HCT116 (cell line): ENCODE results near the gene RAPGEF1. TPM values are rescaled to one million over a fixed set of nuclear protein-coding genes. Genes with fewer than 3 reads are reported as not detected.

Experiments
- ATAC-seq: fragments of 200-7000 bp; cut with Tn5 transposase; 2 replicates; pipeline ENCODE4 v1.9.1; 2020; ENCODE audit warnings: mild to moderate bottlenecking, moderate library complexity
- BruUV-seq: library from RNA; stranded (reverse); fragments of 400-500 nt; replicated peaks from 2 replicates; lab custom pipeline; 2021; lab: Mats Ljungman, UMichigan
- CTCF ChIA-PET: fragments of 300-600 bp; sonication (Branson Sonifier 250); formaldehyde crosslinking; loops from one replicate; lab custom pipeline; 2021; ENCODE audit warnings: antibody characterized with exemption; lab: Charles Lee
- POLR2A ChIA-PET: fragments of 300-600, 350-600 bp; sonication (Branson Sonifier 250); formaldehyde crosslinking; loops from one replicate; lab custom pipeline; 2021; ENCODE audit warnings: antibody characterized with exemption; lab: Charles Lee
- RAD21 ChIA-PET, 2 experiments: fragments of 300-600 bp; sonication (Branson Sonifier 250); formaldehyde crosslinking; loops; one replicate each; lab custom pipeline; 2023; ENCODE audit warnings: low total read pairs in 2 of 2; ENCODE audit not compliant: uncharacterized antibody in 2 of 2, unreplicated experiment in 2 of 2, low non-redundant PET in 1 of 2; lab: Charles Lee
- DNase-seq: peaks from one replicate; pipeline ENCODE4 v3.0.0-alpha.2; 2010; ENCODE audit warnings: low read depth, low spot score
- H2AFZ ChIP-seq: fragments of 200-600 bp; shearing (Covaris generic), sonication (generic); 2 replicates; pipeline ENCODE4 v1.6.1; 2017; ENCODE audit warnings: low read depth, mixed run types, mixed read lengths, antibody characterized with exemption, low read length; ENCODE audit not compliant: poor library complexity, severe bottlenecking
- H3K27ac ChIP-seq: 2 replicates; pipeline ENCODE4 v1.5.1; 2012; ENCODE audit warnings: low read depth, low read length
- H3K27me3 ChIP-seq: fragments of 200-600 bp; sonication (generic); 2 replicates; pipeline ENCODE4 v1.6.1; 2016; ENCODE audit warnings: mixed run types, low read length, mixed read lengths; ENCODE audit not compliant: insufficient read depth
- H3K36me3 ChIP-seq, 2 experiments: fragments of 200-500 bp in 1 of 2; fragments of 200-600 bp in 1 of 2; sonication (Bioruptor generic) in 1 of 2; sonication (generic) in 1 of 2; 2 replicates each; pipeline versions ENCODE4 v1.5.1 to v1.6.1; 2014 to 2016; ENCODE audit warnings: low read length in 2 of 2, inconsistent platforms in 1 of 2, mixed read lengths in 1 of 2, mixed run types in 1 of 2; ENCODE audit not compliant: insufficient read depth in 2 of 2, control insufficient read depth in 1 of 2
- H3K4me1 ChIP-seq, 2 experiments: fragments of 200-600 bp in 1 of 2; sonication (generic) in 1 of 2; 2 replicates each; pipeline versions ENCODE4 v1.5.1 to v1.6.1; 2012 to 2017; ENCODE audit warnings: low read length in 2 of 2, inconsistent platforms in 1 of 2, mild to moderate bottlenecking in 1 of 2, mixed read lengths in 1 of 2, mixed run types in 1 of 2, moderate library complexity in 1 of 2; ENCODE audit not compliant: insufficient read depth in 2 of 2, control insufficient read depth in 1 of 2
- H3K4me2 ChIP-seq: fragments of 200-600 bp; sonication (generic); 2 replicates; pipeline ENCODE4 v1.6.1; 2017; ENCODE audit warnings: mixed run types, low read length, mixed read lengths
- H3K4me3 ChIP-seq, 2 experiments: fragments of 200-600 bp in 1 of 2; sonication (generic) in 1 of 2; replicated peaks in 1 of 2; 2 replicates each; pipeline ENCODE4 v1.5.1; 2011 to 2016; ENCODE audit warnings: low read length in 2 of 2, control low read depth in 1 of 2, low read depth in 1 of 2, mild to moderate bottlenecking in 1 of 2, mixed read lengths in 1 of 2, mixed run types in 1 of 2
- H3K79me2 ChIP-seq: fragments of 200-600 bp; sonication (generic); 2 replicates; pipeline ENCODE4 v1.6.1; 2017; ENCODE audit warnings: mild to moderate bottlenecking, mixed run types, low read length, moderate library complexity, mixed read lengths; ENCODE audit not compliant: insufficient read depth
- H3K9ac ChIP-seq: fragments of 200-600 bp; sonication (generic); 2 replicates; pipeline ENCODE4 v1.6.1; 2016; ENCODE audit warnings: low read length, mixed read lengths
- H3K9me2 ChIP-seq: fragments of 200-600 bp; sonication (generic), shearing (Covaris generic); 2 replicates; pipeline ENCODE4 v1.6.1; 2017; ENCODE audit warnings: mixed run types, mild to moderate bottlenecking, moderate library complexity; ENCODE audit not compliant: insufficient read depth
- H3K9me3 ChIP-seq, 2 experiments: fragments of 200-500 bp in 1 of 2; fragments of 200-600 bp in 1 of 2; sonication (Bioruptor generic) in 1 of 2; sonication (generic) in 1 of 2; 2 replicates each; pipeline ENCODE4 v1.6.1; 2014 to 2017; ENCODE audit warnings: low read length in 2 of 2, mixed read lengths in 2 of 2, inconsistent platforms in 1 of 2, low read depth in 1 of 2, mild to moderate bottlenecking in 1 of 2, mixed run types in 1 of 2, moderate library complexity in 1 of 2; ENCODE audit not compliant: control insufficient read depth in 1 of 2, insufficient read depth in 1 of 2
- H4K20me1 ChIP-seq: fragments of 200-600 bp; sonication (generic), shearing (Covaris generic); 2 replicates; pipeline ENCODE4 v1.6.1; 2017; ENCODE audit warnings: mixed run types, mild to moderate bottlenecking, moderate library complexity; ENCODE audit not compliant: insufficient read depth
- CEBPB ChIP-seq: IDR thresholded peaks from 2 replicates; pipeline ENCODE4 v1.6.1; 2012; ENCODE audit warnings: low read depth
- EGR1 ChIP-seq: IDR thresholded peaks from 2 replicates; pipeline ENCODE4 v1.6.1; 2012; ENCODE audit warnings: low read depth
- EZH2 ChIP-seq: fragments of 200-600 bp; sonication (generic); IDR thresholded peaks from 2 replicates; pipeline ENCODE4 v1.6.1; 2017; ENCODE audit warnings: antibody characterized with exemption, mixed run types
- EZH2phosphoT487 ChIP-seq: fragments of 200-600 bp; IDR thresholded peaks from 2 replicates; pipeline ENCODE4 v1.6.1; 2018; ENCODE audit warnings: antibody characterized with exemption, borderline replicate concordance
- FOSL1 ChIP-seq: IDR thresholded peaks from 2 replicates; pipeline ENCODE4 v1.6.1; 2012; ENCODE audit warnings: low read depth
- JUND ChIP-seq: IDR thresholded peaks from 2 replicates; pipeline ENCODE4 v1.6.1; 2012
- POLR2A ChIP-seq: IDR thresholded peaks from 2 replicates; pipeline ENCODE4 v1.7.0; 2011; ENCODE audit warnings: borderline replicate concordance; ENCODE audit not compliant: insufficient read depth, insufficient read length; ENCODE audit errors: extremely low read depth
- POLR2AphosphoS5 ChIP-seq: IDR thresholded peaks from 2 replicates; pipeline ENCODE4 v1.6.1; 2011; ENCODE audit warnings: mild to moderate bottlenecking, low read depth, low read length, moderate library complexity
- RAD21 ChIP-seq: IDR thresholded peaks from 2 replicates; pipeline ENCODE4 v1.6.1; 2012; ENCODE audit warnings: low read depth, mild to moderate bottlenecking
- SIN3A ChIP-seq: IDR thresholded peaks from 2 replicates; pipeline ENCODE4 v1.6.1; 2012; ENCODE audit warnings: low read depth
- SP1 ChIP-seq: IDR thresholded peaks from 2 replicates; pipeline ENCODE4 v1.6.1; 2012; ENCODE audit warnings: low read depth
- SRF ChIP-seq: IDR thresholded peaks from 2 replicates; pipeline ENCODE4 v1.6.1; 2012; ENCODE audit warnings: low read depth
- TCF7L2 ChIP-seq: IDR thresholded peaks from 2 replicates; pipeline ENCODE4 v1.7.0; 2011; ENCODE audit warnings: borderline replicate concordance, inconsistent platforms; ENCODE audit not compliant: insufficient read depth, insufficient read length; ENCODE audit errors: extremely low read depth
- YY1 ChIP-seq: IDR thresholded peaks from 2 replicates; pipeline ENCODE4 v1.6.1; 2011; ENCODE audit warnings: low read length, low read depth, moderate library complexity, mild to moderate bottlenecking; ENCODE audit not compliant: insufficient replicate concordance; ENCODE audit errors: extremely low read depth
- ZNF274 ChIP-seq: fragments of 200-500 bp; sonication (Bioruptor generic); IDR thresholded peaks from 2 replicates; pipeline ENCODE4 v1.6.1; 2014; ENCODE audit warnings: mild to moderate bottlenecking, low read depth, low read length, inconsistent platforms
- intact Hi-C: fragments of 100-400 bp; cut with micrococcal nuclease; formaldehyde crosslinking; loops from 2 replicates; pipeline ENCODE4 v1.10.0; 2022
- total RNA-seq: library from RNA; stranded (reverse); gene quantifications from one replicate; pipeline ENCODE4 v1.2.1, GENCODE V29; 2021; ENCODE audit not compliant: unreplicated experiment
- TF ChIP-seq, protein P1 (sequence below): IDR thresholded peaks from 2 replicates; pipeline ENCODE4 v1.6.1; 2012
- TF ChIP-seq, protein P2 (sequence below), 3 experiments: fragments of 200-600 bp in 1 of 3; sonication (generic) in 1 of 3; IDR thresholded peaks in 2 of 3; conservative IDR thresholded peaks in 1 of 3; 2 replicates each; pipeline ENCODE4 v1.5.1; 2012 to 2017; ENCODE audit warnings: low read depth in 2 of 3, low read length in 2 of 3, antibody characterized with exemption in 1 of 3, borderline replicate concordance in 1 of 3, control low read depth in 1 of 3, mild to moderate bottlenecking in 1 of 3, mixed read lengths in 1 of 3, mixed run types in 1 of 3, moderate library complexity in 1 of 3; ENCODE audit not compliant: insufficient read depth in 1 of 3
- TF ChIP-seq, protein P3 (sequence below): IDR thresholded peaks from 2 replicates; pipeline ENCODE4 v1.6.1; 2012
- TF ChIP-seq, protein P4 (sequence below): IDR thresholded peaks from 2 replicates; pipeline ENCODE4 v1.6.1; 2011; ENCODE audit warnings: mild to moderate bottlenecking, low read length, moderate library complexity; ENCODE audit not compliant: insufficient replicate concordance; ENCODE audit errors: extremely low read depth

Gene RAPGEF1
- total RNA-seq, 1 experiment from 2014 or later: 43.0 TPM

DNA sequence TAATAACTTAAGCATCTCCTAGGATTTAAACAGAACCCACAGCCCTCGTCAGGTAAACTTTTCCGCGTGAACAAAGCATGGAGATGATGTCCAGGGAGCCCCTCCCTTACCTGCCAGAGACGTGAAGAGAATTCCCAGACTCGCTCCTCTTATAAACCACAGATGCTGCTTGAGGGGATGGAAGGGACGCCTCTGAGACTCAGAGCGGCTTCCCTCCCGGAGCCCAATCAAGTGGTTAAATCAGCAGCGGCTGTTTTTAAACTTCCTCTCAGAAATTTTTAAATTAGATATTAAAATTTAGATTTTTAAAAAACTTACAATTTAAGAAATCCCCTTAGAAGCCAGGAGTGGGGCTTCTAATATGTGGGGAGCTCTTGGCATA is 71.8 kb downstream of the RAPGEF1 start:
- Histone ChIP-seq H3K9me2 (no peaks in the 10 kb centered on the region), H3K9me3 (no peaks in the 10 kb centered on the region), H3K4me1 (peaks cover 15 to 28% of the 10 kb centered on the region in 2 experiments), H3K79me2 (peaks cover 11% of the 10 kb centered on the region), H3K4me3 (no peak overlapping the region), H3K36me3 (no peaks in the 10 kb centered on the region), H4K20me1 (no peaks in the 10 kb centered on the region), H3K9ac (no peak overlapping the region), H3K27ac (0 out of 2 replicates have a peak overlapping the region, but pooled peaks have one; percentile 3), H3K4me2 (peak overlapping the region; percentile 47), H3K27me3 (no peaks in the 10 kb centered on the region), H2AFZ (no peak overlapping the region)
- ChIA-PET CTCF (no interaction called here), RAD21 (no interaction called here), POLR2A (interaction anchor here (0.9 kb wide), 1 partner anchor 10 kb away, joined by 4 read pairs; no protein-coding TSS in a partner anchor)
- ATAC-seq (no peak), DNase-seq (no peak)
- TF ChIP-seq, protein P1, sequence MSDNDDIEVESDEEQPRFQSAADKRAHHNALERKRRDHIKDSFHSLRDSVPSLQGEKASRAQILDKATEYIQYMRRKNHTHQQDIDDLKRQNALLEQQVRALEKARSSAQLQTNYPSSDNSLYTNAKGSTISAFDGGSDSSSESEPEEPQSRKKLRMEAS: no peak
- TF ChIP-seq EGR1 (no peak), JUND (no peak), ZNF274 (no peak), SP1 (no peak), YY1 (no peak), SRF (no peak), POLR2AphosphoS5 (no peak), TCF7L2 (no peak), EZH2 (no peak), RAD21 (no peak), SIN3A (no peak), POLR2A (no peak), EZH2phosphoT487 (no peak), FOSL1 (no peak), CEBPB (no peak)
- TF ChIP-seq, protein P2, sequence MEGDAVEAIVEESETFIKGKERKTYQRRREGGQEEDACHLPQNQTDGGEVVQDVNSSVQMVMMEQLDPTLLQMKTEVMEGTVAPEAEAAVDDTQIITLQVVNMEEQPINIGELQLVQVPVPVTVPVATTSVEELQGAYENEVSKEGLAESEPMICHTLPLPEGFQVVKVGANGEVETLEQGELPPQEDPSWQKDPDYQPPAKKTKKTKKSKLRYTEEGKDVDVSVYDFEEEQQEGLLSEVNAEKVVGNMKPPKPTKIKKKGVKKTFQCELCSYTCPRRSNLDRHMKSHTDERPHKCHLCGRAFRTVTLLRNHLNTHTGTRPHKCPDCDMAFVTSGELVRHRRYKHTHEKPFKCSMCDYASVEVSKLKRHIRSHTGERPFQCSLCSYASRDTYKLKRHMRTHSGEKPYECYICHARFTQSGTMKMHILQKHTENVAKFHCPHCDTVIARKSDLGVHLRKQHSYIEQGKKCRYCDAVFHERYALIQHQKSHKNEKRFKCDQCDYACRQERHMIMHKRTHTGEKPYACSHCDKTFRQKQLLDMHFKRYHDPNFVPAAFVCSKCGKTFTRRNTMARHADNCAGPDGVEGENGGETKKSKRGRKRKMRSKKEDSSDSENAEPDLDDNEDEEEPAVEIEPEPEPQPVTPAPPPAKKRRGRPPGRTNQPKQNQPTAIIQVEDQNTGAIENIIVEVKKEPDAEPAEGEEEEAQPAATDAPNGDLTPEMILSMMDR (IDR thresholded peaks at IDR 0.05 in 2 of 3, conservative IDR thresholded peaks at IDR 0.05 in 1 of 3; ENCODE audit: borderline replicate concordance in 1 of 3, insufficient read depth in 1 of 3, low read depth in 2 of 3, low read length in 2 of 3): no peak
- TF ChIP-seq, protein P3, sequence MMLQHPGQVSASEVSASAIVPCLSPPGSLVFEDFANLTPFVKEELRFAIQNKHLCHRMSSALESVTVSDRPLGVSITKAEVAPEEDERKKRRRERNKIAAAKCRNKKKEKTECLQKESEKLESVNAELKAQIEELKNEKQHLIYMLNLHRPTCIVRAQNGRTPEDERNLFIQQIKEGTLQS: no peak
- TF ChIP-seq, protein P4, sequence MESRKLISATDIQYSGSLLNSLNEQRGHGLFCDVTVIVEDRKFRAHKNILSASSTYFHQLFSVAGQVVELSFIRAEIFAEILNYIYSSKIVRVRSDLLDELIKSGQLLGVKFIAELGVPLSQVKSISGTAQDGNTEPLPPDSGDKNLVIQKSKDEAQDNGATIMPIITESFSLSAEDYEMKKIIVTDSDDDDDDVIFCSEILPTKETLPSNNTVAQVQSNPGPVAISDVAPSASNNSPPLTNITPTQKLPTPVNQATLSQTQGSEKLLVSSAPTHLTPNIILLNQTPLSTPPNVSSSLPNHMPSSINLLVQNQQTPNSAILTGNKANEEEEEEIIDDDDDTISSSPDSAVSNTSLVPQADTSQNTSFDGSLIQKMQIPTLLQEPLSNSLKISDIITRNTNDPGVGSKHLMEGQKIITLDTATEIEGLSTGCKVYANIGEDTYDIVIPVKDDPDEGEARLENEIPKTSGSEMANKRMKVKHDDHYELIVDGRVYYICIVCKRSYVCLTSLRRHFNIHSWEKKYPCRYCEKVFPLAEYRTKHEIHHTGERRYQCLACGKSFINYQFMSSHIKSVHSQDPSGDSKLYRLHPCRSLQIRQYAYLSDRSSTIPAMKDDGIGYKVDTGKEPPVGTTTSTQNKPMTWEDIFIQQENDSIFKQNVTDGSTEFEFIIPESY: no peak
- BruUV-seq: no TSS peak
- intact Hi-C loops: no loop called here
